Ovary (tissue), 3 donors: ENCODE data around the gene FBXO44.

Experiments used
- EP300 ChIP-seq: sonication (generic); formaldehyde crosslinking; IDR thresholded peaks from one replicate; pipeline ENCODE4 v1.6.1; 2017; ENCODE audit warnings: antibody characterized with exemption
- POLR2A ChIP-seq: fragments of 450-650 bp; IDR thresholded peaks from one replicate; pipeline ENCODE4 v1.6.1; 2017; ENCODE audit warnings: antibody characterized with exemption, mild to moderate bottlenecking, moderate library complexity
- TF ChIP-seq, protein P1 (sequence below), 3 donors: fragments of 450-650 bp in 2 of 3; fragments of 200-600 bp in 1 of 3; IDR thresholded peaks; one replicate each; pipeline versions ENCODE4 v1.5.1 to v1.8.0; 2016 to 2022; ENCODE audit warnings: antibody characterized with exemption in 3 of 3, mild to moderate bottlenecking in 1 of 3
- donor health status: DM: no; HTN: no; CAD: no.

GRCh38 chr1:11693917-11694316, 39.2 kb downstream of the FBXO44 start:
- TF ChIP-seq EP300 (no peak), POLR2A (no peak)
- TF ChIP-seq, protein P1, sequence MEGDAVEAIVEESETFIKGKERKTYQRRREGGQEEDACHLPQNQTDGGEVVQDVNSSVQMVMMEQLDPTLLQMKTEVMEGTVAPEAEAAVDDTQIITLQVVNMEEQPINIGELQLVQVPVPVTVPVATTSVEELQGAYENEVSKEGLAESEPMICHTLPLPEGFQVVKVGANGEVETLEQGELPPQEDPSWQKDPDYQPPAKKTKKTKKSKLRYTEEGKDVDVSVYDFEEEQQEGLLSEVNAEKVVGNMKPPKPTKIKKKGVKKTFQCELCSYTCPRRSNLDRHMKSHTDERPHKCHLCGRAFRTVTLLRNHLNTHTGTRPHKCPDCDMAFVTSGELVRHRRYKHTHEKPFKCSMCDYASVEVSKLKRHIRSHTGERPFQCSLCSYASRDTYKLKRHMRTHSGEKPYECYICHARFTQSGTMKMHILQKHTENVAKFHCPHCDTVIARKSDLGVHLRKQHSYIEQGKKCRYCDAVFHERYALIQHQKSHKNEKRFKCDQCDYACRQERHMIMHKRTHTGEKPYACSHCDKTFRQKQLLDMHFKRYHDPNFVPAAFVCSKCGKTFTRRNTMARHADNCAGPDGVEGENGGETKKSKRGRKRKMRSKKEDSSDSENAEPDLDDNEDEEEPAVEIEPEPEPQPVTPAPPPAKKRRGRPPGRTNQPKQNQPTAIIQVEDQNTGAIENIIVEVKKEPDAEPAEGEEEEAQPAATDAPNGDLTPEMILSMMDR (IDR thresholded peaks at IDR 0.05), result no peak
